Measurements from ENCODE around the gene PRKCB.

- no peak for TF ChIP-seq CTCF (IDR thresholded peaks at IDR 0.05)
- no peak for TF ChIP-seq POLR2A (IDR thresholded peaks at IDR 0.05)
These were observed 94.1 kb downstream of the PRKCB start for GRCh38 chr16:23929856-23930255.

All from ovary (tissue), 3 donors.